Upper lobe of left lung (tissue), 6 donors: ENCODE measurements around the gene EXOC4. TPM values are rescaled to one million over a fixed set of nuclear protein-coding genes. Genes with fewer than 3 reads are reported as not detected.
A peak's percentile ranks its signal among the peaks of the same experiment; 100 is the strongest.

Experiments used
- ATAC-seq, 2 donors: fragments of 200-7000 bp; cut with Tn5 transposase; one replicate each; pipeline ENCODE4 v1.9.1; 2022; ENCODE audit warnings: mild to moderate bottlenecking in 2 of 2, moderate library complexity in 2 of 2; ENCODE audit not compliant: low FRiP score in 2 of 2
- DNase-seq, 2 donors: peaks; one replicate each; pipeline ENCODE4 v3.0.0-alpha.2; 2019 to 2020
- H3K27ac ChIP-seq, 4 donors: fragments of 200-600 bp; sonication (generic); one replicate each; pipeline ENCODE4 v1.5.1; 2016 to 2019
- H3K27me3 ChIP-seq, 4 donors: fragments of 200-600 bp; sonication (generic); one replicate each; pipeline ENCODE4 v1.5.1; 2017 to 2019
- H3K36me3 ChIP-seq, 4 donors: fragments of 200-600 bp; sonication (generic); one replicate each; pipeline ENCODE4 v1.5.1; 2016 to 2019
- H3K4me1 ChIP-seq, 4 donors: fragments of 200-600 bp; sonication (generic); one replicate each; pipeline ENCODE4 v1.5.1; 2018 to 2019
- H3K4me3 ChIP-seq, 4 donors: fragments of 200-600 bp; sonication (generic); one replicate each; pipeline ENCODE4 v1.5.1; 2017 to 2019; ENCODE audit warnings: mild to moderate bottlenecking in 2 of 4, moderate library complexity in 1 of 4
- H3K9me3 ChIP-seq, 4 donors: fragments of 200-600 bp; sonication (generic); one replicate each; pipeline ENCODE4 v1.5.1; 2018 to 2019
- CTCF ChIP-seq, 6 experiments: fragments of 450-650 bp in 4 of 6; fragments of 200-600 bp in 2 of 6; sonication (generic) in 2 of 6; IDR thresholded peaks; one replicate each; pipeline ENCODE4 v1.5.1; 2016 to 2019; ENCODE audit warnings: antibody characterized with exemption in 6 of 6
- EP300 ChIP-seq, 4 donors: sonication (generic); formaldehyde crosslinking; IDR thresholded peaks; one replicate each; pipeline ENCODE4 v1.5.1; 2017; ENCODE audit warnings: antibody characterized with exemption in 4 of 4, control low read depth in 2 of 4
- POLR2A ChIP-seq, 4 donors: fragments of 450-650 bp; IDR thresholded peaks; one replicate each; pipeline ENCODE4 v1.5.1; 2016 to 2017; ENCODE audit warnings: antibody characterized with exemption in 4 of 4, mild to moderate bottlenecking in 2 of 4
- POLR2AphosphoS5 ChIP-seq, 2 donors: sonication (generic); formaldehyde crosslinking; IDR thresholded peaks; one replicate each; pipeline ENCODE4 v1.5.1; 2017; ENCODE audit warnings: antibody characterized with exemption in 2 of 2
- WGBS, 2 donors: methylation state at CpG; one replicate each; pipeline ENCODE4 v1.1.5; 2017 to 2018; 5-methylcytosine and 5-hydroxymethylcytosine counted together
- total RNA-seq, 6 donors: library from RNA; depleted of rRNA in 4 of 6; stranded (reverse); fragments of >200 nt in 4 of 6; gene quantifications; one replicate each; pipeline versions ENCODE4 v1.1.0 to v1.2.1, GENCODE V29; 2016 to 2021
- donor health status: DM: no; HTN: no; CAD: no; lungs with moderate emphysema.
- donor health status: DM: no; HTN: yes; CAD: no; lungs with severe emphysema.

Gene EXOC4
- total RNA-seq, 6 donors from 2014 or later, result 56.3 to 325 (median 99.4) TPM

- peak in 1 of 2 donors; percentile 57 for ATAC-seq
- Histone ChIP-seq H3K4me1 (no peaks in the 10 kb centered on the region), H3K27ac (no peak overlapping the region), H3K27me3 (no peaks in the 10 kb centered on the region), H3K9me3 (no peaks in the 10 kb centered on the region), H3K4me3 (no peak overlapping the region), H3K36me3 (no peaks in the 10 kb centered on the region)
- TF ChIP-seq POLR2A (IDR thresholded peaks at IDR 0.05), result no peak
- no peak for TF ChIP-seq POLR2AphosphoS5 (IDR thresholded peaks at IDR 0.05)
- no peak for TF ChIP-seq CTCF (IDR thresholded peaks at IDR 0.05)
- TF ChIP-seq EP300 (IDR thresholded peaks at IDR 0.05), result no peak
- WGBS, 2 donors, result 65 to 69% methylated on average over 3 of the region's 3 CpGs
- no peak for DNase-seq
Measured at GRCh38 chr7:133688483-133689239, 435.8 kb downstream of the EXOC4 start.

DNA sequence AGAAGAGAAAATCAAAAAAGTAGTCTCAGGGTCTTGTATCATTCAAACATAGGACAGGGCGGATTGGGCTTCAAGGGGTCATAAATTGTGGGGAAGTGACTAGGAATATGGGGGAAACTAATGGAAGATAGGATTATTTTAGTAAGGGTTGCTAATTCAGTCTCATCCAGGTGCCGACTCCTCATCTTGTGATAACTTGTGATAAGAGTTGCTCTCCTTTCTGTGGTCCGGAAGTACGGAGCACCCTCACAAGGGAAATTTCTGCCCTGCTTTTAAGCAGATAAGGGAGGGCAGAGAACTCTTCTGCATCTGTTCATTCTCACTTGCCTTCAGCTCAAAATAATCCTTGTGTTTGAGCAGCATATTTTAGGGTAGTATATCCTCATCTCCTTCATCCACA lies 437.9 kb downstream of the EXOC4 start:
- Histone ChIP-seq H3K4me3 (no peak overlapping the region), H3K27me3 (no peaks in the 10 kb centered on the region), H3K9me3 (no peaks in the 10 kb centered on the region), H3K27ac (no peak overlapping the region), H3K36me3 (no peaks in the 10 kb centered on the region), H3K4me1 (no peaks in the 10 kb centered on the region)
- TF ChIP-seq CTCF (IDR thresholded peaks at IDR 0.05), result no peak
- ATAC-seq (no peak), DNase-seq (no peak)
- 96 to 97% methylated on average over 4 of the region's 4 CpGs for WGBS, 2 donors

DNA sequence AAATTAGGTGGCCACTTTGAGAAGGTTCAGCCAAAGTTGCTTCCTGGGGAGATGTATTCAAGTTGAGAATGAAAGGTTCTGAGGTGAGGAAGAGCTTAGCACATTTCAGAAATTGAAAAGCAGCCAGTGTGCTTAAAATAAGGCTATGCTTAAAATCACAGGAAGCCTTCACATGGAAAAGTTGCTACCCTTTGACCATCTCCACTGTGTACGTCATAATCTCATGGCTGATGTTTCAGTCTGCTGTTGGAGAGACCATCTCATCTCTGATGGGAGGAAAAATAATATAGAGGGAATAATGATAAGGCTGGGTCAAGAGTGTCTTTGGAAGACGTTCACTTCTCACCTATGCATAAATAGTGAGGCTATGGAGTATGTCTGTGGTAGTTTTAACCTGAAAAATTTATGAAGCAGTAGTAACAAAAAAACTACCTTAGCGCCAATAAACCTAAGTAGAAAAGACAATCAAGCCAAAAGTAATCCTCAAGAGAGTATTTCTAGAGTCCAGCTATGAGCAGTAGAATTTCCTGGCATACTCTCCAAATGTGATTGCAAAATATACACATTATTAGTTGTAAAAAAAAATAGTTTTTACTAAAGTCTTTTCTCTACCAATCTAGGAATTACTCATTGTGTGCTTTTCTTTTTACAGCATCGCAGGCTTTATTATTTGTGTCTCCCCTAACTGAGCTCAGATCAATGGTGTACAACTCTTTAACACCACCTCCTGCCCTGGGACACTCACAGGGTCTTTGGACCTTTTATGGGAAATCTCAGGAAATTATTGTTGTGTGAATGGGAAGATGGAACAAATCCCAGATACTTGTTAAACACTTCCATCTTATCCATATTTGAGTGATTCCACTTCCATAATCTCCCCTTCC lies 439.1 kb downstream of the EXOC4 start:
- H3K9me3 ChIP-seq, result no peaks in the 10 kb centered on the region
- 91 to 95% methylated on average over 4 of the region's 4 CpGs for WGBS, 2 donors
- no peak overlapping the region for H3K4me3 ChIP-seq
- DNase-seq (no peak), ATAC-seq (peak in 1 of 2 donors; percentile 19)
- no peaks in the 10 kb centered on the region for H3K36me3 ChIP-seq
- no peak for TF ChIP-seq EP300 (IDR thresholded peaks at IDR 0.05)
- no peak for TF ChIP-seq POLR2A (IDR thresholded peaks at IDR 0.05)
- no peak for TF ChIP-seq CTCF (IDR thresholded peaks at IDR 0.05)
- no peak for TF ChIP-seq POLR2AphosphoS5 (IDR thresholded peaks at IDR 0.05)
- no peaks in the 10 kb centered on the region for H3K27me3 ChIP-seq
- peaks cover 0 to 4% (median 0%) of the 10 kb centered on the region in 4 donors for H3K4me1 ChIP-seq
- H3K27ac ChIP-seq, result no peak overlapping the region

DNA sequence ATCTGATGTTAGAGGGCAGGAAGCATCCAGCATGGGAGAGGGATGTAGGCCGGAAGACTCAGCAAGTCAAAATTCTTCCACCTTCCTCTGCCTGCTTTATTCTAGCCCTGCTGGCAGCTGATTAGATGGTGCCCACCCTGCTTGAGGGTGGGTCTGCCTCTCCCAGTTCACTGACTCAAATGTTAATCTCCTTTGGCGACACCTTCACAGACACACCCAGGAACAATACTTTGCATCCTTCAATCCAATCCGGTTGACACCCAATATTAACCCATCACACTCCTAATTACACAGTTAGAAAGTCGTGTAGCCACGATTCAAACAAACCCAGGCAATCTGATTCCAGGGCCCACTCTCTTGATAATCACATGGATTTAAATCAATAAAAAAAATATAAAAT lies 440.4 kb downstream of the EXOC4 start:
- no peak for TF ChIP-seq POLR2AphosphoS5 (IDR thresholded peaks at IDR 0.05)
- 93% methylated on average over 5 of the region's 5 CpGs for WGBS, 2 donors
- ATAC-seq (no peak), DNase-seq (no peak)
- Histone ChIP-seq H3K36me3 (no peaks in the 10 kb centered on the region), H3K27ac (no peak overlapping the region), H3K27me3 (no peaks in the 10 kb centered on the region), H3K4me3 (no peak overlapping the region), H3K9me3 (no peaks in the 10 kb centered on the region), H3K4me1 (peaks cover 0 to 4% (median 0%) of the 10 kb centered on the region in 4 donors)

- Histone ChIP-seq H3K27me3 (no peaks in the 10 kb centered on the region), H3K9me3 (no peaks in the 10 kb centered on the region), H3K4me1 (peaks cover 0 to 4% (median 0%) of the 10 kb centered on the region in 4 donors), H3K36me3 (no peaks in the 10 kb centered on the region), H3K4me3 (no peak overlapping the region), H3K27ac (no peak overlapping the region)
- WGBS, 2 donors, result 76 to 87% methylated on average over 4 of the region's 4 CpGs
- ATAC-seq, result no peak
- DNase-seq, result no peak
- TF ChIP-seq EP300 (IDR thresholded peaks at IDR 0.05) (no peak), CTCF (IDR thresholded peaks at IDR 0.05) (no peak), POLR2AphosphoS5 (IDR thresholded peaks at IDR 0.05) (no peak), POLR2A (IDR thresholded peaks at IDR 0.05) (no peak)
Measured at GRCh38 chr7:133696056-133696455, 443.2 kb downstream of the EXOC4 start.
